Astrocyte (in vitro differentiated cells and primary cell): Measurements from ENCODE around the gene CACNA1E.
A peak's percentile ranks its signal among the peaks of the same experiment; 100 is the strongest.

Experiments used
- EZH2 ChIP-seq: IDR thresholded peaks from 2 replicates; pipeline ENCODE4 v1.6.1; 2012; ENCODE audit warnings: mild to moderate bottlenecking, low read length, inconsistent platforms; ENCODE audit not compliant: insufficient read depth
- TF ChIP-seq, protein P1 (sequence below): IDR thresholded peaks from 2 replicates; pipeline ENCODE4 v1.5.1; 2011; ENCODE audit warnings: low read depth, mild to moderate bottlenecking, inconsistent platforms, low read length, moderate library complexity; ENCODE audit not compliant: insufficient read depth

DNA sequence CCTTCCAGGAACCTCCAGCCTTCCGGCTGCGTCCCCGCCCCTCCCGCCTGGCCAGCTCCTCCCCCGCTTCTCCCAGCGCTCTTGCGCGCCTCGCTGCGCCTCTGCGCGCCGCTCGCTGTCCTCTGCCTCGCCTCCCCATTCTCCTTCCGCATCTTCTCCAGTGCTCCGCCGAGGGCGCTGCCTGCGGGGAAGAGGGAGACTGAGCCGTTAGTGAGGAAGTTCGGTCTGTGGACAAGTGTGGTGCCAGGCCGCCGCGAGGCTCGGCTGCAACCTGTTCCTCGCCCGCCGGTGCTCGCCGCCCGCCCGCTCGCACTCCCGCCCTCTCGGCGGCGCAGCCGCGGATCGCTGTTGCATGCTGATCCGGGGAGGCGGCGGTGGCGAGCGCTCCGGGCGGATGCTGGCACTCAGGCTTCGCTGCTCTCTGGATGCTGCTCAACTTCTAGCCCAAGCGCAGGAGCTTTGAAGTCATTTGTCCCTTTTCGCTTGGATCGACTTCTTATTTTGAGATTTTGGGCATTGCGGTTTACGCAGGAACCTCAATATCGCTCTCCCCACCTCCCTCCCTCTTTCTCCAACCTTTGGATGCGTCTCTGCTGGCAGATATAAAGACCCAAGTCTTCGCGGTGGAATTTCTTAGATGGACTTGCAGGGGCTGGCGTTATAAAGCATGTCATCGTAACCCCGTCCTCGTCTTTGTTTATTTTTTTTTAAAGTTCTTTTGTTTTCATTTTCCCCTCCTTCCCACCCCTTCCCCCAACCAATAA lies 614 bp upstream of the CACNA1E start:
- TF ChIP-seq, protein P1, sequence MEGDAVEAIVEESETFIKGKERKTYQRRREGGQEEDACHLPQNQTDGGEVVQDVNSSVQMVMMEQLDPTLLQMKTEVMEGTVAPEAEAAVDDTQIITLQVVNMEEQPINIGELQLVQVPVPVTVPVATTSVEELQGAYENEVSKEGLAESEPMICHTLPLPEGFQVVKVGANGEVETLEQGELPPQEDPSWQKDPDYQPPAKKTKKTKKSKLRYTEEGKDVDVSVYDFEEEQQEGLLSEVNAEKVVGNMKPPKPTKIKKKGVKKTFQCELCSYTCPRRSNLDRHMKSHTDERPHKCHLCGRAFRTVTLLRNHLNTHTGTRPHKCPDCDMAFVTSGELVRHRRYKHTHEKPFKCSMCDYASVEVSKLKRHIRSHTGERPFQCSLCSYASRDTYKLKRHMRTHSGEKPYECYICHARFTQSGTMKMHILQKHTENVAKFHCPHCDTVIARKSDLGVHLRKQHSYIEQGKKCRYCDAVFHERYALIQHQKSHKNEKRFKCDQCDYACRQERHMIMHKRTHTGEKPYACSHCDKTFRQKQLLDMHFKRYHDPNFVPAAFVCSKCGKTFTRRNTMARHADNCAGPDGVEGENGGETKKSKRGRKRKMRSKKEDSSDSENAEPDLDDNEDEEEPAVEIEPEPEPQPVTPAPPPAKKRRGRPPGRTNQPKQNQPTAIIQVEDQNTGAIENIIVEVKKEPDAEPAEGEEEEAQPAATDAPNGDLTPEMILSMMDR: no peak
- peak; percentile 67 for TF ChIP-seq EZH2
